ENCODE data around the gene RNF14.

Gene RNF14

DNA sequence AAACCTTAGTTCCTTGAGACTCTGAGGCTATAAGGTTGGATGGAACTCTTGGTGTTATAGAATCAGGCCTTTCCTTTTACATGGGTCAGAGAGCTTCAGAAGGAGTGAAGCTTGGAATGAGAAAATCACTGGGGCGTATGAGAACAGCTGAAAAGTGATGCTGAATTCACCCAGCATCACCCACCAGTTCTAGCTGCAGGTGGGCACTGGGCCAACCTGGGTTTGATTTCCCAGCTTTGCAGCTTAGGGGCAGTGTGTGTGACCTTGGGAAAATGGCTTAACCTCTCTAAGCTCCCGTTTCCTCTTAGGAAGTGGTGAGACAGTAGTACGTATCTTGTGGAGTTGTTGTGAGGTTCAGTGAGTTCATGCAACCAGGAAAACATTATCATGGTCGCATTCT is 21.6 kb upstream of the RNF14 start:
- DNase-seq (ENCODE audit: low read depth in 2 of 2) = no peak

GRCh38 chr5:141948812-141949211 is 20.1 kb upstream of the RNF14 start:
- no peak for DNase-seq (ENCODE audit: low read depth in 2 of 2)

DNA sequence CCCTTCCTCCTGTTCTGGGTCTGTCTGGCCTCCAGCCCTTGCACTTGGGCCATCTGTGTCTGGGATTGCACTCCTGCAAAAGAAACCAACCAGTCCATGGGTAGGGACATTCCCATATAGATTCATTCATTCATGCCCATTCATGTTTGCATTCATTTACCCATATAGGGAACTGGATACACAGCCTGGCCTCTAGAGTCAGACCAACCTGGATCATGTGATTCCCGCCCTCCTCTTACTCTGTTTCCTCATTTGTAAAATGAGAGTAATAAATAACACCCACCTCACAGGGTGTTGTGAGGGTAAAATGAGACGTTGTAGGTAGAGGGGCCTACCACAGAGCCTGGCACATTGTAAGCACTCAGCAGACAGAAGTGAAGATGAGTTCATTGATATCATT is 19.4 kb upstream of the RNF14 start:
- no peak for DNase-seq (ENCODE audit: low read depth in 2 of 2)

DNA sequence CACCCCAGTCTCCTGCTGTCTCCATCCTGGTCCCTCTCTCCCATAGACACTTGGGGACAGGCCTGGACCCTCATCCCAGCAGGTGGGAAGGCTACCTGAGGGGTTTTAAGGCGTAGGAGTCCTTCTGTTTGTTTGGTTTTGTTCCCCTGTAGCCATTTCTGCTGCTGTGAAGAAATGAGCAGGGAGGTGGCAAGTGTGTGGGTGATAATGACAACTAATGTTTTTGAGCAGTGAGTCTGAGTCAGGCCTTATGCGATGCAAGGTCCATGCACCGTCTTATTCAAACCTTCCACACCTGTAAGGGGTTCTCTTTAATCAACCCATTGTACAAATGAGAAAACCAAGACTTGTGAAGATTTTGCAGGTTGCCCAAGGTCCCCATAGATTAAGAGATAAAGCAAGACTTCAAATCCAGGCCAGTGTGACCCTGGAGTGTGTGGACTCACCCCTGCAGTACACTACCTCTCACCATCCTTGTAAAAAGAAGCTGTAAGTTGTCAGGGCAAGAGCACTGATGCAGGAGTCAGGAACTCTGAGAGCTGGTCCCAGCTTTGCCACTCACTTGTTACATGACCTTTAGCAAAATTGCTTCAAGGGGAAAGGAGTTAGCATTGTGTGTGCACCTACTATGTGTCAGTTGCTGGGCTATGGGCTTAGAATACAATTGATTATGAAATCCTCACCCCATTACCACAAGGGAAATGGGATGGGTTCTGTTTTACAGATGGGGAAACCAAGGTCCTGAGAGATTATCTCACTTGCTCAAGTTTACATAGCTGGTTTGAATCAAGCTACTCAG is 18.5 kb upstream of the RNF14 start:
- no peak for DNase-seq (ENCODE audit: low read depth in 2 of 2)

DNA sequence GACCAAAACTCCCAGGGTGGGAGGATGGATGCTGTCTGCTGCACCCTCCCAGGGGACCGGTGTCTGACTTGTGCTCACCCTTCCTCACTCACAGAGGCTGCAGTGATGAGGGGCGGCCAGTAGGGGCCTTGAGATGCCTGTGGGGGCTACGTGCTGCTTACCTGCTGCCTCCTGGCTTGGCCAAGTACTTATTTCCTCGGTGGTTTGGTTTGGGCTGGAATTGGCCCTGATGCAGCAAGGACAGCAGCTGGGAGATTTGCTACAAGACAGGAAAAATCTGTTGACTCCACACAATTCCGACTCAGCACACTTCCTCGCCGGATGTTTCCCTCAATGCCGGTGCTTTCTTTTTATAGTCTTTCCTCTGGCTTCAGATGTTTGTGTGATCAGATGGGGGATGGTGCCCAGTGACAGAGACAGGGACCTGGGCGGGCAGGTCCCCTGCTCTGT is 17.5 kb upstream of the RNF14 start:
- no peak for DNase-seq (ENCODE audit: low read depth in 2 of 2)

GRCh38 chr5:141952020-141952419 is 16.9 kb upstream of the RNF14 start:
- DNase-seq (ENCODE audit: low read depth in 2 of 2) = no peak

DNA sequence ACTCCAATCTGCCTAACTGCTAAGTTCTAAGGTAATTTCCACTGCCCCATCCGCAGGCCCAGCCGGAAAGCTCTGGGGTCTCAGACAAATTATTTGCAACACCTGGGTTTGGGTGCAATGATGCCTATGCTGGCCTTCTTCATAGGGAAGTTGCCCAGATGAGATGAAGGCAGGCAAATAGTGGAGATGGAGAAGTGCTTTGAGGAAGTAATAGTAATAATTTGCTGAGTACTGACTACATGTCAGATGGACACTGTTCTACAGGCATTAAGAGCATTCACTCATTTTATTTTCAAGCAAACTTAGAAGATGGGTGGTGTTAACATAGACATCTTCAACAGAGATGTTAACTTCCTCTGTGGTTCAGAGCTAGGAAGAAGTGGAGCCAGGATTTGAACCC is 14.7 kb upstream of the RNF14 start:
- DNase-seq (ENCODE audit: low read depth in 2 of 2) = no peak

DNA sequence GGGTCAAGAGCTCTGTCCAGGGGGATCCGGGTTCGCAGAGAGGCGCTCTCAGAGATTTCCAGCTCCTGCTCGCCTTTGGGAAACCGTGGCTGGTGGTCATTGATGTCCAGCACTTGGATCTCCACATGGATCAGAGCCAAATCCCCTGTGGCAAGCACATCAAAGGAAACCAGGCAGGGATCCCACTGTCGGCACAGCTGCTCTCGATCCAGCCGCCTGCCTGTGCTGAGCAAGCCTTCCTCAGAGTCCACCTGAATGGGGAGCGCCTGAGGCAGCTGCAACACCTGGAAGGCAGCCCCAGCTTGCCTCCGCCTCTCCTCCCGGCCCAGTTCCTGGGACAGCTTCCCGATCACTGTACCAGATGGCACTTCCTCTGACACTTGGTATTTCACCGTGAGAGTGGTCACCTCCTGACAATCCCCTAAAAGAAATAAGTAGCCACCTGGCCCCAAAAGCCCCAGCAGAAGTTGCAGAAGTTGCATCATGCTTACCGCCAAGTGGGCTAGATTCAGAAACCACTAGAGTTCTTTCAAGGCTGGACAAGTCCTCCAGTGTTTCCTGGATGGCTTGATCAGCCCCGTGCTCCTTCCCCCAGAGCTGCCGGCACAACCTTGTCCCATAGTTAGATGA is 11.4 kb upstream of the RNF14 start:
- DNase-seq (ENCODE audit: low read depth in 2 of 2) = no peak

DNA sequence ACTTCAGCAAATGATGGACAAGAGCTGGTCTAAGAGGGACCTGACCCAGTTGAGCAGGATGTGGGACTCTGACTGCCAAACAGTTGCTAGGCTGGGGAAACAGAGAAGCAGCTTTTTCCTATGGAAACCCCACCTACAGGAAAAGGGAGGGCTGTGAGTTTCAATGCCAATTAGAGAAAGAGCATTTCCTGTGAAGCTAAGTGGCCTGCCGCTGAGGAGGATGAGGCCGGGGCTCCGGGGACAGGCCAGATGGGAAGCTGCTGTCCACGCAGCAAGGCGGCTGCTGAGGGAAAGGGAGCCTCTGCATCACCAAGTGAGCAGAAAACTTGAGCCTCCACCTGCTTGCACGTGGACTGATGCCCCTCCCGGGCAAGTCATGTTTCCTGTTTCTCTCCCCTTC is 10.8 kb upstream of the RNF14 start, which contains the start of gene PCDH12:
Gene PCDH12 (minus strand): TSS at position 90 of the 400 bp plus-strand sequence. CDS start 351 bp downstream, outside the sequence.
- no peak for DNase-seq (ENCODE audit: low read depth in 2 of 2)

DNA sequence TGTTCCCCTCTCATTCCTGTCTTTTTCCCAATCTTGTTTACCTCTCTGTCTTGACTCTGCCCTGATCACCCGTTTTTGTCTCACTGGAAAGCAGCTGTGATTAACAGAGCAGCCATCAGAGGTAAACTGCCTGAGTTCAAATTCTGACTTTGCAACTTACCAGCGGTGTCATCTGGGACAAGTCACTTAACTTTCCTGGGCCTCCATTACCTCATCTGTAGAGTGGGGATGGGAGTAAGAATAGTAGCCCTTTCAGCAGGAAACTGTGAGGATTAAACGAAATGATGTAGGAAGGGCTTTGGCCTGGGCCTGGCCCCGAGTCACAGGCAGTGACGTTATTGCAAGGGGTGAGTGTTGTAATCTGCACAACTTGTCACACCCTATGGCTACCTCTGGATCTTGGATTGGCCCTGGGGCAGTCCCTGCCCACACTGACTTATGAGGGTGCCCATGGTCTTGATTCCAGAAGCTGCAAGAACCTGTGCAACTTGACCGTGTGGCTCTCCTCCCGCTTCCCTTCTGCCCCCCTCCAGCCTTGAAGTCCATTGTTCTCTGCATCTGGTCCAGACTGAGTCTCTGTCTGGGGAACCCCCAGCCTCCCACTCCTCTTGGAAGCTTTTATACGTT is 10.2 kb upstream of the RNF14 start:
- DNase-seq (ENCODE audit: low read depth in 2 of 2) = no peak

DNA sequence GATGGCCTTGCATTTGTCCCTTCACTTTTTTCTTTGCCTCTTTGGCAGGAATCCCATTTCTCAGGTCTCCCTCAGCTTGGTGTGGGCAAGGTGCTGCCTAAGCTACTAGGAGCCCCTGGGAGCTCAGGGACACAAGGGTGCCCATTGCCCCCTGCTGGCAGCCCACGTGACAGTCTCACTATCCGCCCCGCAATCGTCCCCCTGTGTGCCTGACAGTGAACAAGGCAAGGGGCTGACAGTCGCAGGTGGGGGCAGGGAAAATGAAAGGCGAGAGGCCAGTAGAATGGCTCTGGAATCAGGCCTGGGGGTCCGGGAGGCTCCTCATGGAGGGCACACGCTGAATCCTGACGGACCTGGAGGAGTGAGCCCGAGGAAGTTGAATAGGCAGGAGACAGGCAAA is 8.9 kb upstream of the RNF14 start:
- DNase-seq (ENCODE audit: low read depth in 2 of 2) = no peak

GRCh38 chr5:141960449-141961323 is 8.2 kb upstream of the RNF14 start:
- DNase-seq (ENCODE audit: low read depth in 2 of 2) = peak; percentile 73 to 74

GRCh38 chr5:141961466-141961865 is 7.4 kb upstream of the RNF14 start:
- DNase-seq (ENCODE audit: low read depth in 2 of 2) = no peak

DNA sequence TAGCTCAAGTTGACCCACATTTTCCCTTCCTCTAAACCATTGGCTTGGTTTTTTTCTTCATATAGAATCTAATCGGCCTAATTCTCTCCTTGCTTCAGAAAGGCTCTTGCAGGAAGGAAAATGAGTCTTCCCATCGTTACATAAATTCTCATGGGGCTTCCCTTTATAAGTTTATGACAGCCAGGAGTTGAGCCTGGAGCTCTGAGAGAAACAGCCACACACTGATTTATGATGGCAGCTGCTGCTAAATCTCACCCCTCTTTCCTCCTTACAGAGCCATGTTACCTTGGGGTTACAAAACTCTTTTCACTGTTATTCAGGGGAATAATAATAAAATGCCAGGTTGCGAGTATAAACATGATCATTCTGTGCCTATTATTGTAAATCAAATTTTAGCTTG is 5.2 kb upstream of the RNF14 start:
- DNase-seq (ENCODE audit: low read depth in 2 of 2) = no peak

DNA sequence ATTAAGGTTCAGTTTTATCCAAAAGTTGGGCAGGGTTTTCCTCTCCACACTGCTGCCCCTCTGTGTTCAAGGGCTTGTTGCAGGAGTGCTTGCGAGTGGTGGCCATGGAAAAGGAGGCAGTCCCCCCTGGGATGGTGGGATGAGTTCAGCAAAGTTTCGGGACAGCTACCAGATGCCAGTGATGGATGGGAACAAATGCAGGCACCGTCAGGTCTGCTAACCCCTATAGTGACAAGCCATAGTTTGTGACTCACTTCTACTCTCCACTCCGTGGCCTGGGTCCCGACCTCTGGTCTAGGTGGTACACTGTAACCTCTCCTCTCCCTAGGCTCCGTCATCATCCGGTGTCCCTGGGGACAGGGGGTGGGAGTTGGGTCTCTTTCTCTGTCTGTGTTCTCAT is 3.8 kb upstream of the RNF14 start:
- no peak for DNase-seq (ENCODE audit: low read depth in 2 of 2)

DNA sequence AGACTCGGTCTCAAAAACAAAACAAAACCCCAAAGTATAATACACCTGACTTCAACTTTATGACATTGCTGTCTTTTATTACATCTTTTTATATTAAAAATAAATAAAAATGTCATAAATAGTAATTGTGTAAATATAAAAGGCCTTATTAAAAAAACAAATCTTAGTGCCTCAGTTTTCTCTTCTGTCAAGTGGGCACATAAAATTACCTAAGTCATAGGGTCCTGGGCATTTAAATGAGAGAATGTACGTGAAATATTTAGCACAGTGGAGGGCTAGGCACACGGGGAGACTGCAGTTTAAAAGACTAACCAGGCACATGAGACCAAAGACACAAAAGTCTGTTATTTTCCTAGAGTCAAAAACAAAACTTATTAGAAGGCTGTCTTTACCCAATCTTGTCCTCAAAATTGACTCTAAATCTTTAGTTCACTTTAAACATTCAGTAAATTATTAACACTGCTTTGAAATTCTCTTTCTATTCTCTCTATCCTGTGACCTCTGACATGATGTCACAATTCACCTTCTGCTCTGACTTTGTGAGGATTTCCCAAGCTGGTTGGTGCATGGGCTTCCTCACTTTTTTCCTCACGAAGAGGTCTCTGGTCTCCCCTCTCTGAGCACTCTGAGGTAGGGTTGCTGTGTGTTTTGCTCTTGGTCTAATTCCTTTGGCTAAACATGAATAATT is 2.5 kb upstream of the RNF14 start:
- DNase-seq (ENCODE audit: low read depth in 2 of 2) = no peak

- no peak for DNase-seq (ENCODE audit: low read depth in 2 of 2)
These were observed 2.0 kb upstream of the RNF14 start for GRCh38 chr5:141966963-141967333.

DNA sequence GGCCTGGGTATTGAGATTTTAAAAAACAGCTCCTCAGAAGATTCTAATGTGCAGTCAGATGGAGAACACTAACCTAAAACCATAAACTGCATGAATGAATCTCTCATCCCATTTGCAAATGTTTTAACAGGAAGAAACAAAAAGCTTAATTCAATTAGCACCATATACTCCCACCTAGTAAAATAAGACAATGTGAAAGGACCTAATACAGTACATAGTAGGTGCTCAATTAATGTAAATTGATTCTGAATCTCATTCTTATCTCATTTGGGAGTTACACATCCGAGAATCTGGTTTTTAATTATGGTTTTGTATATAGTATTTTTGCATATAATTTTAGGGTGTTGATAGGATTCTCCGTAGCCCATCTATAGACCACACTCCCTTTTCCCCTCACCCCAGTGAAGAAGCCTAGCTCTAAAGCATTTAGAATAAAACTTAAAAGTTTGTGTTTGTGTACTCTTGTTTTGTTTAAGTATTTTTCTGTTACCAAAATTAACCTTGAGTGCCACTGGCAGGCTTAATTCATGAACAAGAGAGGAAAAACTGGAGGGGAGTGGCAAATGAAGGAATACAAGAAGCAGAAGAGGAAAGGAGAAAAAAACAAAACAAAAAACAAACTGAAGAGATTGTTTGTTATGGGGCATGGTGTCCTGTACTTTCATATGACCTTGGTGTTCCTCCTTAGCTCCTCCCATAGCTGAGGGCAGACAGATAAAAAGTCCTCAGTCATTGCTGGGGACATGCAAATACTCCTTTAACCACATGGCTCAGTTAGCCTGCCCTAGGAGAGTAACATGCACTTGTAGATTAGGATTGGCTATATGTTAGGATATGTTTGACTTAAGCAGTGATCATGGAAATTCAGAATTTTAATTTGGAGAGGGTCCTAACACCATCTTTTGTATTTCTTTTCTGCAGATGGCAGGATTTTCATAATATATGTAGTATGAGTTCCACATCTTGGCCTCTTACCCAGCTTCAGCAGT is 1.2 kb downstream of the RNF14 start:
- DNase-seq (ENCODE audit: low read depth in 2 of 2) = no peak

DNA sequence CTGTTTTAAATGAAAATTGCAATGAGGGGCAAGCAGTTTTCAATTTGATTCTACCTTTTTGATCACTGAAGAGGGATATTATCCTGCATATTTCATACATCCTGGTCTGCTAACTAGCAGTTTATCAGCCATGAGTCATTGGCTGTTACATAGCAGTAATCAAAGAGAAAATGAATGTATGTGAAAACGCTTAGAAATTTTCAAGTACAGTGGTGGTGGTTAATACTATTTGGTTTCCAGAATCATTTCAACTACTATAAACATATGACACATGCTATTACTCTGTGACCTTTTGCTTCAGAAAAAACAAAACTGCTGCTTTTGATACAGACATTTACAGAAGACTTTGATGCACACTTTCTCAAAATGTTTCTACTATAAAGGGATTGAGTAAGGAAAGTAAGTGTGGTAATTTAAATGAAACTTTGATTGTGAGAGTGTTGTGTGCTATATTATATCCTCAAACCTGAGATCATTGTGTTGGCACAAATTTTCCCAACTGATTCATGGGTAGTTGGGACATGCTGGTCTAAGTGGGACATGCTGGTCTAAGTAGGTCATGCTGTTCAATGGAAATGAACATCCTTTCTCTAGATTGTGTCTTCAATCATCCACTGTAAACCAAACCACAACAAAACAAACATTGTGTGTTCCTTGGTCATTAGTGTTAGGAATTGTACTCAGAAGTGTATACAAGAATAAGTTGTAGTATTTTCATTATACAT is 5.1 kb downstream of the RNF14 start:
- DNase-seq (ENCODE audit: low read depth in 2 of 2) = no peak
